NOMO-1 treated with DMSO at 0.1 percent for 48 hours (cell line): ENCODE measurements around the gene STAT1.

Experiments
- DNase-seq: peaks from one replicate; lab custom pipeline; 2025; ENCODE audit not compliant: unreplicated experiment; lab: John Stamatoyannopoulos, UW

STAT1 gene

DNA sequence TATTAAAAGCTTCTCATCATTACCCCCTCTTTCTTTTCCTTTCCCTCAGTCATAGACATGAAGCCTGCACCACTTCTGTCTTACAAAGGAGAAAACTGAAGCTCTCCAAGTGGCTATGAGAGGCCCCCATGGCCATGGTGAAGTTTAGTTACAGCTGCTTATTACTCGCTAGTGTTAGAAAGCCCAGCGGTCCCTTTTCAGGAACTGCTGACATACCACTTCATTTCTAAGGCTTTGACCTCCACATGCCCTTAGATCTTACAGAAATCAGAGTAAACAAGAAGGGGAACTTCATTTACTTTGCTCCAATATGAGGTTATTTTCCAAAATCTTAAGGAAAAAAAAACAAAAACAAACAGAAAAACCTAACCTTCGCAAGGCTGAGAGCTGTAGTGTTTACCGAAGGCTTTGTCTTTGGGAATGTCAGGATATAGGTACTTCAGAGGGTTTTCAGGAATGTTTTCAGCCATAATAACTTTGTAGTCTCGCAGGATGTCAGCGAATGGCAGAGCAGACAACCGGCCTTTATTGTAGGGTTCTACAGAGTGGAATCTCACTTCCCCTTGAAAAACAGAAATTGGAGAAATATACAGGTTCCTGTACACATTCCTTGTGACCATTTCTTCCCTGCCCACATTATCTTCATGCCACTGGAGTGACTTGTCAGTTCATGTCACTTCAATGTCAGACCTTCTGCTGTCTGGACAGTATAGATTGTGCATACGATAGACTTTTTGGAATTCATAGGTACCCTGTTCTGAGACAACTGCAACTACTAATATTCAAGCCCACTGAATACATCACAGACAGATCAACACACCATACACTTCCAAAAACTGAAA lies 18.8 kb upstream of the STAT1 start:
- DNase-seq = peak; percentile 65

DNA sequence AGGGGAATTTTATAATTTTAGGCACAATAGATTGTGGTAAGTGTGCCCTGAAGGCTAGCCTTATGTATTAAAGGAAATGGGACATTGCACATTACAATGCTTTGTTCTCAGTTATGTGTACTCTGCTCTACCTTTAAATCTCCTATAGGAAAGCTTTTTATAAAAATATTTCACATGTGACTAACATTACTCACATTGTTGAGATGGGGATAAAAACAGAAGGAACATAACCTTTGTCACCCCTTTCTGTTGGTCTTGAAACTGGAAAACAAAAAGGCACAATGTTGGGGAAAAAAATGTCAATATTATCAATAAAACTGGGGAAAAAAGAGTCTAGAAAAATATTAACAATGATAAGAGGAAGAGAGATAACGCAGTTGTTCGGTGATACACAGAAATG lies 17.3 kb upstream of the STAT1 start:
- DNase-seq = no peak

DNA sequence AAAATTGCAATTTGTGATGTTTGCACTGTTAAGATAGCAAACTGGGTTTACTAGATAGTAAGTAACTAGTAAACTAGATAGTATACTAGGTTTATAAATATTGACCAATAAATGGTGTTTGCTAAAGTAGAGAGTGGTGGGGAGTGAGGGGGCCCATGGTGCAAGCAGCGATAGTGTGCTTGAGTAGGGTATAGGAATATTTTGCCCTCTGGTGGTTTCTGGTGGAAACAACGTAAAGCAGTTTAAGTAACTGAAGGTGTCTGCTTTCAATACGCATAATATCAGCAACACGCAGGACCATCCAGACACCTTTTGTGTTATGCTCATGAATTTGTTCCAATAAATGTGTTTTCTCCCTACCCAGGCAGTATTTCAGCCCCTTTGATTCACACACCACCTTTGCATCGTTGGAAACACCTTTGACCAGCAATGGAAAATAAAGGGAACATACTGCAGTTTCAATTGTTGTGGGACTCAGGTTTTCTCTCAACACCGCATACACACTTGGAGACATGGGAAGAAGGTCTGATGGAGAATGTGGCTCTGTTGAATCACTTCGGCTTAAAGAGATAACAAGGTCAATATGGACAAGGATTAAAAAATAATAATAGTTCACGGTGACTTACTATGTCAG lies 16.7 kb upstream of the STAT1 start:
- peak; percentile 40 for DNase-seq

DNA sequence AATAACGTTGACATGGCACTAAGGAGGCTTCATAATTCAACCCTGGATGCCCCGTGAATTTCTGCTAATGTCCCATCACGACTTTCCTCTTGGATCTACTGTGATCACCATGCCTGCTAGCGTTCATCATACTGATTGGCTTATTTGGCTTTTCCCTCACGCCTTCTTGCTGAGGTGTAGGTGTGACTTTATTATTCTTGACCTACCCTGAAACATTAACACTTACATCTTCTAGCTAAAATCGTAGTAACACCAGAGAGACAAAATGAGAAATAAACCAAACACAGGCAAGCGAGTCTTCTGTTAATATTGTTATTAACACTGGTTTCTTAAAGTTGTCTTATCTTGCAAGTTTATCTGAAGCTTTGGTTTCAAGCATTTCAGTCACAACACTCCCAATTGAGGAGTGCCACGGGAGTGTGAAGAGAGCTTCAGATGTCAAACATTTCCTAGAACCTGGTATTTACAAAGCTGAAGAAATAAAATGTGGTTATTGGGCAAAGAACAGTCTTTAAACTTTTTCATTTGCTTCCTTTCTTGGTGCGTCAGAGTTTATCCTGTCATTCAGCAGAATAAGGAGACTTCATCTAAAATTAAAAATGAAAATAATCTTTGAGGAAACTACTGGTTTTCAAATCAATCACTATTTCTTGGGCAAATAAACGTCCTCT lies 15.4 kb upstream of the STAT1 start:
- DNase-seq = no peak

DNA sequence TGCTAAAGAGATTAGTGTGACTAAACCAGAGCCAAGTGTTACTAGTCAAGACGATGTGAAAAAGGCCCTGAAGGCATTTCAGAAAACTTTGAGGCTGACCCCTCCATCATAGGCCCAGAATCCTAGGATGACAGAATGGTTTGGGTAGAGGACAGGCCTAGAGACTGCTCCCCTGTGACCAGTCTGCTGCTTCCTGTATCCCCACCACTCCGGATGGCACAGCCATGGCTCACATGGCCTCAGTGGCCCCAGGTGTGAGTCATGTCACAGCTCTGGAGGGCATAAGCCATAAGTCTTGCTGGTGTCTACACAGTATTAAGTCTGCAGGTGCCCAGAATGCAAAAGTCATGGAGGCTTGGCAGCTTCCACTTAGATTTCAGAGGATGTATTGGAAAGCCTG lies 12.4 kb upstream of the STAT1 start:
- DNase-seq = no peak

DNA sequence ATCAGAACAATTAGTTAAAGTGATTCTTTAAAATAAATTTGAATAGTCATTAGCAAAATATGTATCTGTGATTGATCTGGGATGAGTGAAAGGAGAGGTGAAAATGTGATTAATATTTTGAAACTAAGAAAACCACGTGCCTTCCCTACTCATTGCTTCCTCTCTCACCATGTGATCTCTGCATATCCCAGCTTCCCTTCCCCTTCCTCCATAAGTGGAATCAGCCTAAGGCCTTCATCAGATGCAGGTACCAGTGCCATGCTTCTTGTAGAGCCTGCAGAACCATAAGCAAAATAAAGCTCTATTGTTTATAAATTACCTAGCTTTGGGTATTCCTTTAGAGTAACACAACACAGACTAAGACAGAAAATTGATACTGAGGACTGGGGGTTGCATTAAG lies 11.2 kb upstream of the STAT1 start:
- DNase-seq = no peak

DNA sequence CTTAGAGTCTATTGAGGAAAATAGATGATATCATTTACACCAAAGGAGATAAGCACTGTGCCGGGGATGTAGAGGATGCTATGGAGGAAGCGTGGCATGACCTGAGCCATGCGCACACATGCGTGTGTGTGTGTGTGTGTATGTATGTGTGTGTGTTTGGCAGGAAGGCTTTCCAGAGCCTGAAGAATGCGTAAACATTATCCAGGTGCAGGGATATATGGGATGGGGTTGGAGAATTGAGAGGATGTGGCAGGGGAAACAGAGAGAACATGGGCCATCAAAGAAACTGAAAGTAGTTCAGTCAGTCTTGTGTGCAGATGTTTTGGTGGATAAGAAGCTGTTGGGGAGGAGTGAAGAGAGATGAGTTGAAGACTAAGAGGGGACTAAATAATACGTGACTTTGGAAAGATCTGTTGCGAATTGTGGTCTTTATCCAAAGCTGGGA lies 9.3 kb upstream of the STAT1 start:
- no peak for DNase-seq

DNA sequence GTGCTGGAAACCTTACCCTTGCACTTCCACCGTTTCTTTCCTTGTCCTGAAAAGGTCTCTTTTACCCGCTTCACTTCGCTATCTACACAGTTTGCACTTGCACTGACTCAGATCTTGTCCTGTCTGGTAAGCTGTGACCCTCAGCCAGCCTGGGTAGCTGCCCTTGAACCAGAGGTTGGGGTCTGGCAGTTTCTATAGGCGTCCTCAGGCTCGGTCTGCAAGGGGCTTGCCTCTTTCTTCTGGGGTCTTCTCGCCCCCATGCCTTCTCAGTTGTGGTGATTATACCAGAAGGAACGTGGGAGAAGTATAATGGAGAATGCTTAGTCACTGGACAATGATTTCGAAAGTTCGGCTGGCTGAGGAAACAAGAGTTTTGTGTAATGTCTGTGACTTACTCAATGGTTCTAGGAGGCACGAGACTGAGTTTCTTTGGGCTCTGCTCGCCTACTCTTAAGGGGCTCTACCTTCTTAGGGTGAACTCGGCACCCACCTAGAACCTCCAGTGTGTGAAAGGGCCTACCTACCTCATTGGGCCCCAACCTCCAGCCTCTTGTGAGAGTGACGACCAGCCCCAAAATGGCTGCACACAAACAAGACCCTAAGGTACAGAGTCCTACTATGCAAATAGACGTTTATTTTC lies 6.9 kb upstream of the STAT1 start:
- peak; percentile 78 for DNase-seq

DNA sequence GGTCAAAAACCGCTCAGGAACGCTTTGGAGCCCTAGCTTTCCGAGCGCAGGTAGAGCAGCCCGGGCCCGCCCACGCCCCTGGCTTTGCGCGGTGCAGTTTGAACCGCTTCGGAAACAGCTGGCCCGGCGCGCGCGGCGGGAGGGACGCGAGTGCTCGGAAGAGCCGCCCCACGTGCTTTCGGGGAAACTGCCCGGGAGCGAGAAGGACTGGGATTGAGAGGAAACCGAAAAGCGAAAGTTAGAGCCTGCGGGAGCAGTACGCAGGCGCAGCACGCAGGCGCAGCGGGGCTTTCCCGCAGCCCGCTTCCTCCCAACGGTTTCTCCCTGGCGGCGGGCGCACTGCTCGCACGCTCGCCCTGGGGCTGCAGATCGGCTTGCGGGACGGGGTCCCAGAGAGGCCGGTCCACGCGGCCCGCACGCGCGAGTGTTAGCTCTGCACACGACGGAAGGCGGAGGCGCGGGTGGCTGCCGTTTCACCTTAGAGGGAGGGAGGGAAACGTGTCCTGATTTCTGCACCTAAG lies 6.3 kb upstream of the STAT1 start:
- peak; percentile 95 for DNase-seq

DNA sequence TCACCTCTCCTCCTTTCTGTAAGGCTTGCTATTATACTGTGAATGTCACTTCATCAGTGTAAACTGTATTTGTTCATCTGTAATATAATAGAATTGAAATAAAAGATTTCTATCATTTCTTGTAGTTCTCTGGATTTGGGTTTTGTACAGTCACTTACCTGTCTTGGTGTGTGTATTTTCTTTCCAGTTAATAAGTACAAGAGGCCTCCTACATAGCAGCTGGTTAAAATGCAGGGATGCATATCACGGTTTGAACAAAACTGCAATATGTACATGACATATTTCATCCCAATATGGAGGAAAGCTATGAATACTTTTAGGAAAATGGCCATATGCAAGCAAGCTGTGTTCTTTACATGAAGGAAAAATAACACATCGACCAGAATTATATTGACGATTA lies 5.4 kb upstream of the STAT1 start:
- DNase-seq = no peak

DNA sequence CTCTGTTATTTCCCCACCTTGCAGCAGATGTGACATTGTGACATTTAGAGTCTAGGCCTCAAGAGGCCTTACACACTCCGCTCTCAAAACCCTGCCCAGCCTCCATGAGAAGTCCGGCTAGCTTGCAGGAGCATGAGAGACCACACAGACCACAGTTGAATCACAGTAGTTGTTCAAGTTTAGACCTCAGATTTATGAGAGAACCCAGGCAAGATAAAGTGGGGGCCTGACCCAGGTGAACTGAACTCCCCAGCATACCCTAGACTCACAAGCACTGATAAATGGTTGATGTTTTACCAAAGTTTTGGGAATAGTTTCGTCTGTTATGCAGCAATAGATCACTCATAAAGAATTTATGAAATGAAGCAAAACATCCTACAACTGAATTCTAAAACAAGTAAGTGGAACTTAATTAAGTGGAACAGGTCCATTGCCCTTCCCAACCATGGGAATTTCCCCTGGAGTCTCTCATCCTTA lies 4.7 kb upstream of the STAT1 start:
- no peak for DNase-seq

DNA sequence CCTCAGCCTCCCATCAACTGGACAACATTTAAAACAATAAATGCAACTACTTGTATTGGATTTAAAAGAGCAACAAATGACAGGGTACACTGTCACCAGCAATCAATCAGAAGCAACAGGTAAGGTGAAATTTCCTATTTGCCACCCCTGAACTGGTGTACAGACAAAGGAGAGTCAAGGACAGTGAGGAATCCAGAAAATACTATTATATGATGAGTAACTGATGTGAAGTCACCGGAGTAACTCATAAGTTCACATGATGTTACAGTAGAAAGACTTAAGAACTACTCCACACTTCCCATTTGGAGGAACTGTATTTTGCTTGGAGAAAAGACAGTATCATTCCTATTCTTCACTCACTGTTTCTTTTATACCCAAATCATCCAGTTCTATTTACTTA lies 4.1 kb upstream of the STAT1 start:
- no peak for DNase-seq

DNA sequence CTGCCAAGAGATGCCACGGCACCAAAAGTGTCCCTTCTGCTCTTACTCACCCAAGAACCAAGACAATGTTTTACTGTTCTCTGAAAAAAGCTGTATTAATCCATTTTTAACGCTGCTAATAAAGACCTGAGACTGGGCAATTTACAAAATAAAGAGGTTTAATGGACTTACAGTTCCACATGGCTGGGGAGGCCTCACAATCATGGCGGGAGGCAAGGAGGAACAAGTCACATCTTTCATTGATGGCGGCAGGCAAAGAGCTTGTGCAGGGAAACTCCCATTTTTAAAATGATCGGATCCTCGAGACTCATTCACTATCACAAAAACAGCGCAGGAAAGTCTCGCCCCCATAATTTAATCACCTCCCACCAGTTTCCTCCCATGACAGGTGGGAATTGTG lies 1.9 kb upstream of the STAT1 start:
- no peak for DNase-seq

DNA sequence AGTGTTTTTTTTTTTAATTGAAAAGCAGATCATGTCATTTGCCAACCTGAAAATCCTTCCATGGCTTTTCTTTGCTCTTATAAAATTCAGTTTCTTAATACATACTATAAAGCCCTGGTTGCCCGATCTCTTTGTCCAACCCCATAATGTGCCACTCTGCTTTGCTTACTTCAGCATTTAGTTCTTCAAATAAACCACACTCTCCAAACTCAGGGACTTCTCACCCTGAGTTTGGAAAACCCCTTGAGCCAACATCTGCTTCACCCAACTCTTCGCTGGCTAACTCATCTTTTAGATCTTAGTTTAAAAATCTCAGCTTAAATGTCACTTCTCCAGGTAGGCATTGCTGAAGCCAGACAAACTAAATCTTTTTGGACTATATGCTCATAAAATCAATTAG lies 1.3 kb upstream of the STAT1 start:
- DNase-seq = no peak

DNA sequence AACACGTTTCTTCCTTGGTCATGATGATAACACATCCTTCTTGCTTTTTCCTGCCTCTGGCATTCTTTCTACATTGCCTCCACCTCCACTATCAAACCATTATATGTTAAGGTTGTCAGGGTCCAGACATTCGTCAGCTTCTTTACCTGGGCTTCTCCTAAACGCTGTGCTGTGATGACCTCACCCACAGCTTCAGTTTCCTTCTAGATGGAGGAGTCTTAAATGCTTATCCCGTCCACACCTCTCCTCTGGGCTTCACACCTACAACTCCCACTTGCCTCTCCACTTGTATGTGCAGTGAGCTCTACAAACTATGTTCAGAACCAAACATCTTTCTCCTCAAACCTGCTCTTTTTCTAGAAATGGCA lies 666 bp upstream of the STAT1 start:
- no peak for DNase-seq

DNA sequence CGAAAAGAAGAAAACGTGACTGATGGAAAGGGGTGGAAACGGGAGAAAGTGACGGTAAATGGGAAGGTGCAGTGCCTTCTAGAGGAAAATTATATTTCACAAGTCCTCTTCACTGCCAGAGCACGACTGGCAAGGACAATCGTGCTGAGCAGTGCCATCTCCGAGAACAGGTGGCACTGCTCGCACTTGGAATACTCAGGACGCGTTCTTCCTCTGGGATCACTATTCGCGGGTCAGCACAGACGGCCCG lies 364 bp downstream of the STAT1 start:
- peak; percentile 34 for DNase-seq

DNA sequence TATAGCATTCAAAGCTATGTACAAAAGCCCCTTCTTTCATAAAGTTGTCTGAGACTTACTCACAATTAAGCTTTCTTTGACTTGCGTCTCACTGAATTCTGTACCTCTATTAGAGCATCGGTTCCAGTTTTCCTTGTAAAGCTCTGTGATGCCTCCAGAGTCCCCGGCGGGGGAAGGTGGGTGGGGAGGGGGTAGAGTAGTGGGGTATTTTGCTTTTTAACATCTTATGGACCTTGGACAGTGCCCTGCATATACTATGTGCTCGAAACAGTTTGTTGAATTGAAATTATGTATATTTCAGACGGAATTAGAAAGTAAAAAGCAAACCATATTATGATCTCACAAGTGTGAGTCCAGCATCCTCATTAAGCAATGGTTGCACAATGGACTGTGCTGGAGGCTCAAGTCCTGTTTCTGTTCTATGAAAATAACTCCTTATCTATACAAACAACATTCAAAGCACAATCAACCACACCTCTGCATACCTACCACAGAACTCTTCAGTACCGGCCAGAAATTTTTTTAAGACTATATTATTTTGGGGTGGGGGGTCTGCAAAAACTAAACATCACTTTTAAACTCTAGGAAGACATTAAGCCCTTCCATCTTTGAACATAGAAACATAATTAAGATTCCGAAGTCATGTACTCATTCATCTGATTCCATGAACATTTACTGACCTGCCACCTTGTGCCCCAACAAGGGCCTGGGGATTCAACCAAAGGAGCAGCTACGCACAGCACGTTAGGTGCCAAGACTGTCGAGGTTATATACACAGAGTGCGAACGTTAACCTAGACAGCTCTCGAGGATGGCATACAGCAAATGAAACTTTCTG lies 908 bp downstream of the STAT1 start:
- peak; percentile 49 for DNase-seq

DNA sequence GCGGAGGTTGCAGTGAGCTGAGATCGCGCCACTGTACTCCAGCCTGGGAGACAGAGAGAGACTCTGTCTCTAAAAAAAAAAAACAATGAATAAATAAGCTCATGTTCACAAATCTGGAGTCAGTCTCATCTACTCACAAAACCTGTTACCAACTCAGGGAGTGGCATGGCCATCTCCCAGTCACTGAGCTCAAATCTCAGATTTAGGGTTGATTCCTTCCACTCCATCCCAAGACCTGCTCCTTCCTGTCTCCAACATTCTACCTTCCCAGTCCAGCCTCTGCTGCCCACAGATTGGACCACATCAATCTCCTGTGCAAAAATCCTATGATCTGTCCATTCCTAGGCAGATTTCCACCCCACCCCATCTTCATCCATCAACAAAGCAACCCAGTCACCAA lies 1.6 kb downstream of the STAT1 start:
- DNase-seq = no peak

DNA sequence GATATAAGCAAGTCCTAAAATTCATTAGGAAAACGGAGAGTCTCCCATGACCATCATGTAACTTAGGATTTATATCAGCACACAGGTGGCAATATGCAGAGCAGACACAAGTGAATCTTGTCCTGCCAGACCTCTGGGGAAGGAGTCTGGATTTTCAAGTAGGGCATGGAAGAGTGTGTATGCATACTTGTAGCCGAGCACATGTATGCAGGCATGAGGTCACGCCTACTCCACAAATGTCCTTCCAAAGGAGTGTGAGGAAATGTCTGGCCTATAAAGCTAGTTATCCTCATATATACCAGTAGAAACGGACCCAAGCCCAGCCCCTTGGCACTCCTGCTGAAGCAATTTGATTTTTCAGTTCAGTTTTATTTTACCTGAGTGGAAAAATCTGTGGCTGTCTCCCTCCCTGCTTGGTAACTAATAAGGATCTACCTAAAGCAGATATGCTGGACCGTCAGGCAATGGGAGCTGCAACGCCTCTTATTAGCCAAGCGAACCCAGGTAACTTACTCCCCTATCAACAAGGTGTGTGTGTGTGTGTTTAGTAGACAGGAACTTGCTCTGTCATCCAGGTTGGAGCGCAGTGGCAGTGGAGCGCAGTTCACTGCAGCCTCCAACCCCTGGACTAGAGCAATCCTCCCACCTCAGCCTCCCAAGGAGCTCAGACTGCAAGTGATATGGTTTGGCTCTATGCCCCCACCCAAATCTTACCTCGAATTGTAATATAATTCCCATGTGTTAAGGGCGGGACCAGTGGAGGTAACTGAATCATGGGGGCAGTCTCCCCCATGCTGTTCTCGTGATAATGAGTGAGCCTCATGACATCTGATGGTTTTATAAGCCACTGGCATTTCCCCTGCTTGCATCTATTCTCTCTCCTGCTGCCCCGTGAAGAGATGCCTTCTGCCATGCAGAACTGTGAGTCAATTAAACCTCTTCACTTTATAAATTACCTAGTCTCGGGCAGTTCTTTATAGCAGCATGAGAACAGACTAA lies 2.8 kb downstream of the STAT1 start:
- DNase-seq = no peak
